Fibroblast of mammary gland (primary cell): ENCODE results near the gene MSX1.

ENCODE experiments used
- DNase-seq: peaks from one replicate; pipeline ENCODE4 v3.0.0-alpha.2; 2010; ENCODE audit warnings: low read depth
- H3K4me3 ChIP-seq: 2 replicates; pipeline ENCODE4 v1.5.1; 2011; ENCODE audit warnings: low read depth, mild to moderate bottlenecking, low read length, moderate library complexity; ENCODE audit not compliant: control insufficient read depth
- CTCF ChIP-seq: conservative IDR thresholded peaks from 2 replicates; pipeline ENCODE4 v1.5.1; 2011; ENCODE audit warnings: low read depth, low read length, inconsistent platforms; ENCODE audit not compliant: control insufficient read depth, insufficient read depth

Gene MSX1

GRCh38 chr4:4838936-4839810 lies 20.3 kb upstream of the MSX1 start:
- TF ChIP-seq CTCF = no peak
- no peak for DNase-seq
- H3K4me3 ChIP-seq = no peak overlapping the region

GRCh38 chr4:4840351-4840750 lies 19.1 kb upstream of the MSX1 start:
- no peak overlapping the region for H3K4me3 ChIP-seq
- TF ChIP-seq CTCF = no peak
- no peak for DNase-seq

GRCh38 chr4:4841156-4841555 lies 18.3 kb upstream of the MSX1 start:
- no peak for TF ChIP-seq CTCF
- no peak for DNase-seq
- H3K4me3 ChIP-seq = no peak overlapping the region

GRCh38 chr4:4842476-4843441 lies 16.7 kb upstream of the MSX1 start:
- DNase-seq = no peak
- no peak for TF ChIP-seq CTCF
- H3K4me3 ChIP-seq = no peak overlapping the region

- no peak overlapping the region for H3K4me3 ChIP-seq
- DNase-seq = no peak
- TF ChIP-seq CTCF = no peak
These were observed 15.7 kb upstream of the MSX1 start for GRCh38 chr4:4843635-4844291.

GRCh38 chr4:4845027-4845426 lies 14.4 kb upstream of the MSX1 start:
- no peak overlapping the region for H3K4me3 ChIP-seq
- no peak for TF ChIP-seq CTCF
- no peak for DNase-seq
